Transverse colon (tissue), 4 donors: ENCODE measurements around the gene POMC. TPM values are rescaled to one million over a fixed set of nuclear protein-coding genes. Genes with fewer than 3 reads are reported as not detected.
"Not testable (repeated sequence)": the region's sequence is repeated elsewhere in the genome, so short reads cannot be mapped to it uniquely, and the experiment has no call there.

ENCODE experiments used
- DNase-seq: peaks from one replicate; pipeline ENCODE4 v3.0.0-alpha.2; 2019
- H3K27ac ChIP-seq, 4 donors: fragments of 200-600 bp; sonication (generic); 2 replicates each; pipeline ENCODE4 v1.5.1; 2016 to 2018; ENCODE audit warnings: inconsistent platforms in 4 of 4
- H3K27me3 ChIP-seq: fragments of 200-600 bp; sonication (generic); 2 replicates; pipeline ENCODE4 v1.5.1; 2017; ENCODE audit warnings: inconsistent platforms
- H3K36me3 ChIP-seq, 4 donors: fragments of 200-600 bp; sonication (generic); 2 replicates each; pipeline ENCODE4 v1.5.1; 2017 to 2019; ENCODE audit warnings: inconsistent platforms in 4 of 4
- H3K4me1 ChIP-seq, 4 donors: fragments of 200-600 bp; sonication (generic); 2 replicates each; pipeline ENCODE4 v1.5.1; 2017 to 2020; ENCODE audit warnings: inconsistent platforms in 4 of 4
- H3K4me3 ChIP-seq, 4 donors: fragments of 200-600 bp; sonication (generic); 1 replicate in 1 of 4; 2 replicates in 3 of 4; pipeline versions ENCODE4 v1.5.1 to v1.6.1; 2017 to 2019; ENCODE audit warnings: inconsistent platforms in 4 of 4
- H3K9me3 ChIP-seq, 2 donors: fragments of 200-600 bp; sonication (generic); 2 replicates each; pipeline ENCODE4 v1.5.1; 2017 to 2019; ENCODE audit warnings: inconsistent platforms in 2 of 2
- EP300 ChIP-seq: sonication (generic); formaldehyde crosslinking; IDR thresholded peaks from one replicate; pipeline ENCODE4 v1.6.1; 2017; ENCODE audit warnings: antibody characterized with exemption, low read depth
- POLR2A ChIP-seq: fragments of 450-650 bp; IDR thresholded peaks from one replicate; pipeline ENCODE4 v1.6.1; 2016; ENCODE audit warnings: antibody characterized with exemption, mild to moderate bottlenecking, moderate library complexity
- POLR2AphosphoS5 ChIP-seq, 3 donors: sonication (generic); formaldehyde crosslinking; IDR thresholded peaks; one replicate each; pipeline ENCODE4 v1.6.1; 2016; ENCODE audit warnings: antibody characterized with exemption in 3 of 3
- WGBS, 2 donors: methylation state at CpG; one replicate each; pipeline ENCODE4 v1.1.5; 2018; ENCODE audit warnings: low coverage in 1 of 2; 5-methylcytosine and 5-hydroxymethylcytosine counted together
- in situ Hi-C, 4 donors: fragments of 200-750 bp; cut with MboI; loops; one replicate each; pipeline versions ENCODE4 v1.15.0 to v1.15.1; 2017; ENCODE audit warnings: low sequenced_read_pairs in 3 of 4, low pct_ligation_motif_present in 1 of 4, low pct_unique_long_range_greater_than_20kb in 1 of 4
- intact Hi-C: fragments of 100-400 bp; cut with DNase I; formaldehyde crosslinking; loops from one replicate; pipeline ENCODE4 v1.15.1; 2023; ENCODE audit warnings: low total_unique reads
- total RNA-seq, 4 donors: library from RNA; depleted of rRNA; stranded (reverse); fragments of >200 nt; gene quantifications; one replicate each; pipeline ENCODE4 v1.1.0, GENCODE V29; 2016
- TF ChIP-seq, protein P1 (sequence below), 5 experiments: fragments of 200-600 bp in 3 of 5; fragments of 450-650 bp in 2 of 5; sonication (generic) in 3 of 5; IDR thresholded peaks; 1 replicate in 2 of 5; 2 replicates in 3 of 5; pipeline ENCODE4 v1.5.1; 2016 to 2017; ENCODE audit warnings: antibody characterized with exemption in 5 of 5, inconsistent platforms in 3 of 5, mild to moderate bottlenecking in 2 of 5, moderate library complexity in 1 of 5

The POMC gene
- total RNA-seq, 4 donors from 2014 or later, result 7.9 to 9.0 TPM; not detected in 2

DNA sequence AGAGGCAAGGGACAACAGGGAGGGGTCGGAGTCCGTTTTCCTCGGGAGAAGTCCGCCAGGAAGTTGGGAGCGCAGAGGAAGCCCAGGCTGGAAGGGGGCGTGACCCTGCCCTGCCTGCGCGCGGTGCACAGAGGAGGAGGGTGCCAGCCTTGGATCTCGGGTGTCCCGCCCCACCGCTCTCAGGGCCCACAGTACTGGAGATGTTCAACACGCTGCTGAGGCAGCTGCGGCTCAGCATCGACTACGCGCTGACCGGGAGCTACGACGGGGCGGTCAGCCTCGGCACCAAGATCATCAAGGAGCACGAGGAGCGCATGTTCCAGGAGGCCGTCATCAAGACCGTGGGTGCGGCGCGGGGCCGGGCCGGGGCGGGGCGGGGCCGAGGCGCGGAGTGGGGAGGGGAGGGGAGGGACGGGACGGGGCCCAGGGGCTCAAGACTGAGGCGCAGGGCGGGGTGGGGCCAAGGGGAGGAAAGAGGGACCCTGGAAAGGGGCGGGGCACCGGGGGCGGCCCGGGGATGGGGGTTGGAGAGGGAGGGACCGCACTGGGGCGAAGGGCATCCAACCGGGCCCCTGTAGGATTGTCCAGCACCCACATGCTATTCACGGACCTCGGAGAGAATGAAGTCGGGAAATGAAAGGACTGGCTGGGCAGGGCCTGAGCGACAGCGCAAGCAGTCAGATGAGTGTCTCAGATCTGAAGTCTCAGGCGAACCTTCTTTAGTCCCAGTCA is 36.6 kb downstream of the POMC start:
- intact Hi-C loops (no loop called here), in situ Hi-C loops (loop anchor here (5.0 to 25.0 kb wide), 3 partner anchors 147 to 719 kb away; no protein-coding TSS in a partner anchor)
- TF ChIP-seq, protein P1, sequence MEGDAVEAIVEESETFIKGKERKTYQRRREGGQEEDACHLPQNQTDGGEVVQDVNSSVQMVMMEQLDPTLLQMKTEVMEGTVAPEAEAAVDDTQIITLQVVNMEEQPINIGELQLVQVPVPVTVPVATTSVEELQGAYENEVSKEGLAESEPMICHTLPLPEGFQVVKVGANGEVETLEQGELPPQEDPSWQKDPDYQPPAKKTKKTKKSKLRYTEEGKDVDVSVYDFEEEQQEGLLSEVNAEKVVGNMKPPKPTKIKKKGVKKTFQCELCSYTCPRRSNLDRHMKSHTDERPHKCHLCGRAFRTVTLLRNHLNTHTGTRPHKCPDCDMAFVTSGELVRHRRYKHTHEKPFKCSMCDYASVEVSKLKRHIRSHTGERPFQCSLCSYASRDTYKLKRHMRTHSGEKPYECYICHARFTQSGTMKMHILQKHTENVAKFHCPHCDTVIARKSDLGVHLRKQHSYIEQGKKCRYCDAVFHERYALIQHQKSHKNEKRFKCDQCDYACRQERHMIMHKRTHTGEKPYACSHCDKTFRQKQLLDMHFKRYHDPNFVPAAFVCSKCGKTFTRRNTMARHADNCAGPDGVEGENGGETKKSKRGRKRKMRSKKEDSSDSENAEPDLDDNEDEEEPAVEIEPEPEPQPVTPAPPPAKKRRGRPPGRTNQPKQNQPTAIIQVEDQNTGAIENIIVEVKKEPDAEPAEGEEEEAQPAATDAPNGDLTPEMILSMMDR (IDR thresholded peaks at IDR 0.05), result no peak
- TF ChIP-seq POLR2A (no peak), POLR2AphosphoS5 (IDR thresholded peaks at IDR 0.05) (no peak), EP300 (no peak)
- Histone ChIP-seq H3K27ac (no peak overlapping the region), H3K27me3 (peaks cover 16% of the 10 kb centered on the region), H3K4me3 (peak overlapping the region in 2 of 4 donors; percentile 28 to 36), H3K36me3 (no peaks in the 10 kb centered on the region), H3K9me3 (no peaks in the 10 kb centered on the region), H3K4me1 (peaks cover 0 to 13% (median 11%) of the 10 kb centered on the region in 4 donors)
- 25% methylated on average over 38 of the region's 53 CpGs; no CpG with 5 or more reads in 1 of the 2 donors for WGBS, 2 donors
- peak; percentile 65 for DNase-seq

DNA sequence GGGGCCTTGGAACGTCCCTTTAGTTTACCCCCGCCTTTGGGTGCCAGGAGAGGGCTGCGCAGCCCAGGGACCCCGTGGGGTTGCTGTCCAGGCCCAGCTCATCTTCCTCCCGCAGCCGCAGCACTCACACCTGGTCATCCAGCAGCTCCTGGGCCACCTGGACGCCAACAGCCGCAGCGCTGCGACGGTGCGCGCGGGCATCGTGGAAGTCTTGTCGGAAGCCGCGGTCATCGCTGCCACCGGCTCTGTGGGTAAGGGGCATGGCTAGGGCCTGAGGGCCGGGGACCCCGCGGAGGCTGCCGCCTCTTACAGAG is 37.2 kb downstream of the POMC start:
- in situ Hi-C loops, result loop anchor here (5.0 to 25.0 kb wide), 3 partner anchors 146 to 719 kb away; no protein-coding TSS in a partner anchor
- TF ChIP-seq POLR2A, result no peak
- TF ChIP-seq EP300, result no peak
- no peak for TF ChIP-seq POLR2AphosphoS5 (IDR thresholded peaks at IDR 0.05)
- TF ChIP-seq, protein P1 (IDR thresholded peaks at IDR 0.05), result no peak
- WGBS, 2 donors, result 69% methylated on average over 24 of the region's 24 CpGs; no CpG with 5 or more reads in 1 of the 2 donors
- peak overlapping the region in 1 of 4 donors; percentile 36 for H3K4me3 ChIP-seq
- intact Hi-C loops, result no loop called here
- no peaks in the 10 kb centered on the region for H3K36me3 ChIP-seq
- no peaks in the 10 kb centered on the region for H3K9me3 ChIP-seq
- H3K27ac ChIP-seq, result no peak overlapping the region
- peaks cover 16% of the 10 kb centered on the region for H3K27me3 ChIP-seq
- H3K4me1 ChIP-seq, result peaks cover 0 to 13% (median 11%) of the 10 kb centered on the region in 4 donors
- DNase-seq, result no peak

DNA sequence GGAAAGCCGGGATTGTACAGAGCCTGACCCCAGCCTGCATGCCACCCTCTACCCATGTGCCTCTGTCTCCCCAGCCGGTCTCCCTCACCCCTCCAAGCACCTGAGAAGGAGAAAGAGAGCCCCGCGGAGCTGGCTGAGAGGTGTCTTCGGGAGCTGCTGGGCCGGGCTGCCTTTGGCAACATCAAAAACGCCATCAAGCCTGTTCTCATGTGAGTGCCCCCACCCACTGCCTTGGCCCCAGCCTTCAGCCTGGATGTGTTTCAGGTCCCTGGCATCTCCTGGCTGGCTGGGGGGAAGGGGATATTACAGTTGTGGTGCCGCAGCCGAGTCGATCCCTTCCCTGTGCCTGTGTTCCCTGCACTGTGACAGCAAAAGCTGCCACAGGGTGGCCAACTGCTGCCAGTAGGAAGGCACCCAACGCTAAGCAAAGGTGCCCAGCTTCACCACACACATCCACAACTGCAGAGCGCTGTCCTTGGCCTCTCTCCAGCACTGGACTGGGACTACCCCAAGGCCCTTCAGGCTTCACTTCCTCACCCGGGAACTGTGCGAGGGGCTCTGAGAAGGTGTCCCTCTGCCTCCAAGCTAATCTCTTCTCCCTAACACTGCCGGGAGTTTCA is 38.4 kb downstream of the POMC start:
- peaks cover 16% of the 10 kb centered on the region for H3K27me3 ChIP-seq
- H3K36me3 ChIP-seq, result no peaks in the 10 kb centered on the region
- TF ChIP-seq POLR2A (no peak), POLR2AphosphoS5 (IDR thresholded peaks at IDR 0.05) (no peak), EP300 (no peak)
- TF ChIP-seq, protein P1 (IDR thresholded peaks at IDR 0.05), result no peak
- H3K4me3 ChIP-seq, result no peak overlapping the region
- H3K27ac ChIP-seq, result no peak overlapping the region
- 73 to 86% methylated on average over 3 to 15 of the region's 15 CpGs for WGBS, 2 donors
- no peak for DNase-seq
- intact Hi-C loops (loop anchor here (2.0 kb wide), 1 partner anchor 155 kb away; no protein-coding TSS in a partner anchor), in situ Hi-C loops (loop anchor here (5.0 to 25.0 kb wide), 3 partner anchors 145 to 718 kb away; no protein-coding TSS in a partner anchor)
- H3K9me3 ChIP-seq, result no peaks in the 10 kb centered on the region
- peaks cover 0 to 13% (median 11%) of the 10 kb centered on the region in 4 donors for H3K4me1 ChIP-seq

DNA sequence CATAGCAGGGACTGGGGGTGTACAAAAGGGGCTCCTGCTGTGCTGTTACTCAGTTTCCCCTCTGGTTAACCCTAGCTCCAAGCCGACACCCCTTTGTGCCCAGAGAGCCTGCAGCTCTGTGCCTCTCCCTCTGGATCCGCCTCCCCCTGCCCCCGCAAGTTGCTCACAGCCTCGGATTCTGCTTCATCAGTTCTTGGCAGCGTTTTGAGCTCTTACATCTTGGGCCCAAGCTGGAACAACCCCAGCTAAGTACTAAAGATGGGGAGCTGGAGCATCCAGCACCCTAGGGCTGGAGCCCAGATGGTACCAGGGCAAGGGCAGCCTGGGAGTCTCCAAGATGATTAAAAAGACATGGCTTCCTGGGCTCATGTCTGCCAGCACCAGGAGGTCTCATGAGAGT is 40.7 kb downstream of the POMC start:
- WGBS, 2 donors, result 66 to 84% methylated on average over 5 of the region's 5 CpGs
- DNase-seq, result no peak
- Histone ChIP-seq H3K9me3 (no peaks in the 10 kb centered on the region), H3K36me3 (no peaks in the 10 kb centered on the region), H3K27me3 (peaks cover 12% of the 10 kb centered on the region), H3K4me3 (no peak overlapping the region), H3K27ac (no peak overlapping the region), H3K4me1 (peaks cover 0 to 13% (median 11%) of the 10 kb centered on the region in 4 donors)
- intact Hi-C loops (loop anchor here (2.0 kb wide), 1 partner anchor 153 kb away; no protein-coding TSS in a partner anchor), in situ Hi-C loops (loop anchor here in 2 of 4 donors (25.0 kb wide), 1 partner anchor 715 kb away; no protein-coding TSS in a partner anchor)
- TF ChIP-seq EP300 (no peak), POLR2A (no peak), POLR2AphosphoS5 (IDR thresholded peaks at IDR 0.05) (no peak)
- TF ChIP-seq, protein P1 (IDR thresholded peaks at IDR 0.05), result no peak

DNA sequence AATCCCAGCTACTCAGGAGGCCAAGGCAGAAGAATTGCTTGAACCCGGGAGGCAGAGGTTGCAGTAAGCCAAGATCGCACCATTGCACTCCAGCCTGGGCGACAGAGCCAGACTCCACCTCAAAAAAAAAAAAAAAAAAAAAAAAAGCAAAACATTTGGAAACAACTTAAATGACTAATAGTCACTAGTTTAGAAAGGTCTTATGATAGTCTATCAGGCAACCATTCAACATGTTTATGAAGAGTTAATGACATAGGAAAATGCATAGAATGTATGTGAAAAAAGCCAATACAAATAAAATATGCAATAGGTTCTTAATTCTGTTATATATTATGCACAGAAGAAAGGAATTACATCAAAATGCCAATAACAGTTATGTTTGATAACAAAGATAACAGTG is 41.3 kb downstream of the POMC start:
- in situ Hi-C loops, result loop anchor here in 2 of 4 donors (25.0 kb wide), 1 partner anchor 715 kb away; no protein-coding TSS in a partner anchor
- peaks cover 0 to 12% (median 10%) of the 10 kb centered on the region in 4 donors for H3K4me1 ChIP-seq
- H3K4me3 ChIP-seq, H3K27me3 ChIP-seq, intact Hi-C loops, DNase-seq, H3K9me3 ChIP-seq, H3K36me3 ChIP-seq, H3K27ac ChIP-seq: not testable (repeated sequence)
- WGBS, 2 donors, result 81 to 100% methylated on average over 2 to 3 of the region's 3 CpGs
